NCI-H748 treated with DMSO at 0.1 percent for 48 hours (cell line): ENCODE results near the gene AHDC1.

Source experiments
- DNase-seq: peaks from one replicate; lab custom pipeline; 2025; lab: John Stamatoyannopoulos, UW

AHDC1 gene

GRCh38 chr1:27576806-27577227 is 27.1 kb downstream of the AHDC1 start:
- no peak for DNase-seq

GRCh38 chr1:27575840-27576331 is 28.1 kb downstream of the AHDC1 start:
- no peak for DNase-seq

- no peak for DNase-seq
Measured at GRCh38 chr1:27574871-27575831, 28.8 kb downstream of the AHDC1 start.

GRCh38 chr1:27574001-27574781 is 29.8 kb downstream of the AHDC1 start:
- DNase-seq = no peak

- DNase-seq = no peak
Measured at GRCh38 chr1:27572679-27573426, 31.1 kb downstream of the AHDC1 start.

- no peak for DNase-seq
Measured at GRCh38 chr1:27572019-27572678, 31.8 kb downstream of the AHDC1 start.

- no peak for DNase-seq
Measured at GRCh38 chr1:27571439-27572018, 32.4 kb downstream of the AHDC1 start.

GRCh38 chr1:27570784-27571183 is 33.2 kb downstream of the AHDC1 start:
- DNase-seq = no peak

- DNase-seq = no peak
Measured at GRCh38 chr1:27570356-27570755, 33.6 kb downstream of the AHDC1 start.

- no peak for DNase-seq
Measured at GRCh38 chr1:27569506-27570291, 34.2 kb downstream of the AHDC1 start.

GRCh38 chr1:27569088-27569460 is 34.9 kb downstream of the AHDC1 start:
- no peak for DNase-seq

- peak; percentile 87 for DNase-seq
Measured at GRCh38 chr1:27568300-27569087, 35.5 kb downstream of the AHDC1 start.

- DNase-seq = no peak
Measured at GRCh38 chr1:27567971-27568299, 36.0 kb downstream of the AHDC1 start.

GRCh38 chr1:27567146-27567526 is 36.8 kb downstream of the AHDC1 start:
- no peak for DNase-seq

- DNase-seq = no peak
Measured at GRCh38 chr1:27566462-27567145, 37.3 kb downstream of the AHDC1 start.

- DNase-seq = no peak
Measured at GRCh38 chr1:27564710-27565649, 39.0 kb downstream of the AHDC1 start.

- DNase-seq = no peak
Measured at GRCh38 chr1:27563591-27564471, 40.1 kb downstream of the AHDC1 start.
